ENCODE measurements around the gene MAL.
"Not testable (repeated sequence)": the region's sequence is repeated elsewhere in the genome, so short reads cannot be mapped to it uniquely, and the experiment has no call there.

Gene MAL

GRCh38 chr2:95027369-95027720, 1.8 kb downstream of the MAL start:
- FAIRE-seq (no peak), DNase-seq (ENCODE audit: insufficient read length) (no peak)
- TF ChIP-seq TAF1 (IDR thresholded peaks at IDR 0.05; ENCODE audit: borderline replicate concordance, low read depth, low read length) = no peak
- no peak for TF ChIP-seq POLR2A (IDR thresholded peaks at IDR 0.05; ENCODE audit: low read depth, low read length)
- TF ChIP-seq POLR2AphosphoS5 (IDR thresholded peaks at IDR 0.05; ENCODE audit: low read depth, low read length) = no peak

GRCh38 chr2:95029898-95030341, 4.4 kb downstream of the MAL start:
- FAIRE-seq (no peak), DNase-seq (ENCODE audit: insufficient read length) (no peak)
- TF ChIP-seq POLR2AphosphoS5 (IDR thresholded peaks at IDR 0.05; ENCODE audit: low read depth, low read length) = no peak
- TF ChIP-seq POLR2A (IDR thresholded peaks at IDR 0.05; ENCODE audit: low read depth, low read length) = no peak
- no peak for TF ChIP-seq TAF1 (IDR thresholded peaks at IDR 0.05; ENCODE audit: borderline replicate concordance, low read depth, low read length)

GRCh38 chr2:95030496-95030895, 5.0 kb downstream of the MAL start:
- no peak for DNase-seq (ENCODE audit: insufficient read length)

GRCh38 chr2:95031076-95031725, 5.7 kb downstream of the MAL start:
- FAIRE-seq = no peak
- TF ChIP-seq POLR2AphosphoS5 (IDR thresholded peaks at IDR 0.05; ENCODE audit: low read depth, low read length) = no peak
- TF ChIP-seq POLR2A (IDR thresholded peaks at IDR 0.05; ENCODE audit: low read depth, low read length) = no peak
- no peak for TF ChIP-seq TAF1 (IDR thresholded peaks at IDR 0.05; ENCODE audit: borderline replicate concordance, low read depth, low read length)

More at GRCh38 chr2:95030496-95030895, 5.0 kb downstream of the MAL start:
- no peak for FAIRE-seq
- TF ChIP-seq POLR2AphosphoS5 (IDR thresholded peaks at IDR 0.05; ENCODE audit: low read depth, low read length) (no peak), POLR2A (IDR thresholded peaks at IDR 0.05; ENCODE audit: low read depth, low read length) (no peak), TAF1 (IDR thresholded peaks at IDR 0.05; ENCODE audit: borderline replicate concordance, low read depth, low read length) (no peak)

GRCh38 chr2:95031726-95032116, 6.2 kb downstream of the MAL start:
- DNase-seq (ENCODE audit: insufficient read length) (no peak), FAIRE-seq (no peak)
- TF ChIP-seq POLR2AphosphoS5 (IDR thresholded peaks at IDR 0.05; ENCODE audit: low read depth, low read length) = no peak
- TF ChIP-seq POLR2A (IDR thresholded peaks at IDR 0.05; ENCODE audit: low read depth, low read length) = no peak
- no peak for TF ChIP-seq TAF1 (IDR thresholded peaks at IDR 0.05; ENCODE audit: borderline replicate concordance, low read depth, low read length)

More at GRCh38 chr2:95031076-95031725, 5.7 kb downstream of the MAL start:
- no peak for DNase-seq (ENCODE audit: insufficient read length)

- DNase-seq (ENCODE audit: insufficient read length) = no peak
- FAIRE-seq = no peak
- TF ChIP-seq POLR2A (IDR thresholded peaks at IDR 0.05; ENCODE audit: low read depth, low read length) (no peak), TAF1 (IDR thresholded peaks at IDR 0.05; ENCODE audit: borderline replicate concordance, low read depth, low read length) (no peak), POLR2AphosphoS5 (IDR thresholded peaks at IDR 0.05; ENCODE audit: low read depth, low read length) (no peak)
Measured at GRCh38 chr2:95032341-95032740, 6.8 kb downstream of the MAL start.

- DNase-seq (ENCODE audit: insufficient read length) (no peak), FAIRE-seq (no peak)
- TF ChIP-seq POLR2AphosphoS5 (IDR thresholded peaks at IDR 0.05; ENCODE audit: low read depth, low read length) (no peak), TAF1 (IDR thresholded peaks at IDR 0.05; ENCODE audit: borderline replicate concordance, low read depth, low read length) (no peak), POLR2A (IDR thresholded peaks at IDR 0.05; ENCODE audit: low read depth, low read length) (no peak)
Measured at GRCh38 chr2:95032868-95033603, 7.5 kb downstream of the MAL start.

GRCh38 chr2:95034221-95034620, 8.7 kb downstream of the MAL start:
- no peak for FAIRE-seq
- no peak for TF ChIP-seq POLR2AphosphoS5 (IDR thresholded peaks at IDR 0.05; ENCODE audit: low read depth, low read length)
- TF ChIP-seq POLR2A (IDR thresholded peaks at IDR 0.05; ENCODE audit: low read depth, low read length) = no peak
- no peak for TF ChIP-seq TAF1 (IDR thresholded peaks at IDR 0.05; ENCODE audit: borderline replicate concordance, low read depth, low read length)
- DNase-seq (ENCODE audit: insufficient read length) = no peak

- no peak for FAIRE-seq
- TF ChIP-seq TAF1 (IDR thresholded peaks at IDR 0.05; ENCODE audit: borderline replicate concordance, low read depth, low read length) (no peak), POLR2A (IDR thresholded peaks at IDR 0.05; ENCODE audit: low read depth, low read length) (no peak), POLR2AphosphoS5 (IDR thresholded peaks at IDR 0.05; ENCODE audit: low read depth, low read length) (no peak)
- DNase-seq (ENCODE audit: insufficient read length) = no peak
Measured at GRCh38 chr2:95034818-95035217, 9.3 kb downstream of the MAL start.

- FAIRE-seq (peak; percentile 9), DNase-seq (ENCODE audit: insufficient read length) (no peak)
- no peak for TF ChIP-seq POLR2AphosphoS5 (IDR thresholded peaks at IDR 0.05; ENCODE audit: low read depth, low read length)
- no peak for TF ChIP-seq POLR2A (IDR thresholded peaks at IDR 0.05; ENCODE audit: low read depth, low read length)
- no peak for TF ChIP-seq TAF1 (IDR thresholded peaks at IDR 0.05; ENCODE audit: borderline replicate concordance, low read depth, low read length)
Measured at GRCh38 chr2:95036596-95037383, 11.3 kb downstream of the MAL start.

- TF ChIP-seq POLR2A (IDR thresholded peaks at IDR 0.05; ENCODE audit: low read depth, low read length) (no peak), TAF1 (IDR thresholded peaks at IDR 0.05; ENCODE audit: borderline replicate concordance, low read depth, low read length) (no peak), POLR2AphosphoS5 (IDR thresholded peaks at IDR 0.05; ENCODE audit: low read depth, low read length) (no peak)
- FAIRE-seq (peak; percentile 44), DNase-seq (ENCODE audit: insufficient read length) (no peak)
Measured at GRCh38 chr2:95037384-95037839, 11.9 kb downstream of the MAL start.

GRCh38 chr2:95037841-95038585, 12.5 kb downstream of the MAL start:
- peak; percentile 21 for FAIRE-seq
- DNase-seq (ENCODE audit: insufficient read length) = not testable (repeated sequence)

All from GM12892 (cell line).